Dendritic cell treated with granulocyte-macrophage colony-stimulating factor and Interleukin-4, amounts not matched to agents 40 ng/mL and 50 ng/mL, for 4 days (primary cell): ENCODE results near the gene RTL9.

Experiments
- H3K27ac Mint-ChIP-seq: one replicate; pipeline ENCODE4 v1.8.0; 2022; ENCODE audit warnings: mild to moderate bottlenecking, mixed read lengths
- H3K27me3 Mint-ChIP-seq: one replicate; pipeline ENCODE4 v1.8.0; 2022; ENCODE audit warnings: mild to moderate bottlenecking, mixed read lengths
- H3K36me3 Mint-ChIP-seq: one replicate; pipeline ENCODE4 v1.8.0; 2022; ENCODE audit warnings: low read depth, mixed read lengths
- H3K4me1 Mint-ChIP-seq: one replicate; pipeline ENCODE4 v1.8.0; 2022; ENCODE audit warnings: low read depth, mixed read lengths
- H3K4me3 Mint-ChIP-seq: one replicate; pipeline ENCODE4 v1.8.0; 2022; ENCODE audit warnings: mild to moderate bottlenecking, moderate library complexity, mixed read lengths
- H3K9me3 Mint-ChIP-seq: one replicate; pipeline ENCODE4 v1.8.0; 2022; ENCODE audit warnings: mixed read lengths
- intact Hi-C: fragments of 100-400 bp; cut with micrococcal nuclease; formaldehyde crosslinking; loops from one replicate; pipeline ENCODE4 v1.15.0; 2022

RTL9 gene

GRCh38 chrX:110384490-110384889, 25.8 kb downstream of the RTL9 start:
- no peak overlapping the region for H3K27ac Mint-ChIP-seq
- H3K27me3 Mint-ChIP-seq, result no peaks in the 10 kb centered on the region
- H3K4me3 Mint-ChIP-seq, result no peak overlapping the region
- no peaks in the 10 kb centered on the region for H3K9me3 Mint-ChIP-seq
- no peaks in the 10 kb centered on the region for H3K4me1 Mint-ChIP-seq
- H3K36me3 Mint-ChIP-seq, result no peaks in the 10 kb centered on the region
- intact Hi-C loops, result no loop called here

GRCh38 chrX:110389570-110389969, 30.9 kb downstream of the RTL9 start:
- H3K36me3 Mint-ChIP-seq, result no peaks in the 10 kb centered on the region
- no peaks in the 10 kb centered on the region for H3K9me3 Mint-ChIP-seq
- no peaks in the 10 kb centered on the region for H3K27me3 Mint-ChIP-seq
- no peaks in the 10 kb centered on the region for H3K4me1 Mint-ChIP-seq
- no peak overlapping the region for H3K4me3 Mint-ChIP-seq
- intact Hi-C loops, result no loop called here
- H3K27ac Mint-ChIP-seq, result no peak overlapping the region

GRCh38 chrX:110391086-110391485, 32.4 kb downstream of the RTL9 start:
- H3K36me3 Mint-ChIP-seq, result no peaks in the 10 kb centered on the region
- H3K27me3 Mint-ChIP-seq, result no peaks in the 10 kb centered on the region
- H3K4me3 Mint-ChIP-seq, result no peak overlapping the region
- H3K4me1 Mint-ChIP-seq, result no peaks in the 10 kb centered on the region
- H3K9me3 Mint-ChIP-seq, result no peaks in the 10 kb centered on the region
- intact Hi-C loops, result no loop called here
- H3K27ac Mint-ChIP-seq, result no peak overlapping the region

- Mint-ChIP-seq H3K4me3 (no peak overlapping the region), H3K27ac (no peak overlapping the region), H3K36me3 (no peaks in the 10 kb centered on the region), H3K9me3 (no peaks in the 10 kb centered on the region), H3K27me3 (no peaks in the 10 kb centered on the region), H3K4me1 (no peaks in the 10 kb centered on the region)
- intact Hi-C loops, result no loop called here
These were observed 36.0 kb downstream of the RTL9 start for GRCh38 chrX:110394651-110395050.

- Mint-ChIP-seq H3K4me3 (no peak overlapping the region), H3K9me3 (no peaks in the 10 kb centered on the region), H3K4me1 (no peaks in the 10 kb centered on the region), H3K36me3 (no peaks in the 10 kb centered on the region), H3K27ac (no peak overlapping the region), H3K27me3 (no peaks in the 10 kb centered on the region)
- intact Hi-C loops, result no loop called here
These were observed 37.2 kb downstream of the RTL9 start for GRCh38 chrX:110395877-110396276.

GRCh38 chrX:110396735-110397134, 38.1 kb downstream of the RTL9 start:
- Mint-ChIP-seq H3K27ac (no peak overlapping the region), H3K27me3 (no peaks in the 10 kb centered on the region), H3K36me3 (no peaks in the 10 kb centered on the region), H3K4me1 (no peaks in the 10 kb centered on the region), H3K9me3 (no peaks in the 10 kb centered on the region), H3K4me3 (no peak overlapping the region)
- intact Hi-C loops, result no loop called here

- Mint-ChIP-seq H3K4me3 (no peak overlapping the region), H3K27ac (no peak overlapping the region), H3K27me3 (no peaks in the 10 kb centered on the region), H3K36me3 (no peaks in the 10 kb centered on the region), H3K4me1 (peaks cover under 1% of the 10 kb centered on the region), H3K9me3 (no peaks in the 10 kb centered on the region)
- intact Hi-C loops, result no loop called here
These were observed 38.7 kb downstream of the RTL9 start for GRCh38 chrX:110397339-110397738.

GRCh38 chrX:110397904-110398303, 39.3 kb downstream of the RTL9 start:
- intact Hi-C loops, result no loop called here
- Mint-ChIP-seq H3K27me3 (no peaks in the 10 kb centered on the region), H3K36me3 (no peaks in the 10 kb centered on the region), H3K4me3 (no peak overlapping the region), H3K27ac (no peak overlapping the region), H3K4me1 (peaks cover 5% of the 10 kb centered on the region), H3K9me3 (no peaks in the 10 kb centered on the region)

GRCh38 chrX:110399497-110399896, 40.8 kb downstream of the RTL9 start:
- no peak overlapping the region for H3K27ac Mint-ChIP-seq
- no peaks in the 10 kb centered on the region for H3K36me3 Mint-ChIP-seq
- intact Hi-C loops, result no loop called here
- no peaks in the 10 kb centered on the region for H3K27me3 Mint-ChIP-seq
- H3K4me1 Mint-ChIP-seq, result peaks cover 5% of the 10 kb centered on the region
- H3K4me3 Mint-ChIP-seq, result no peak overlapping the region
- no peaks in the 10 kb centered on the region for H3K9me3 Mint-ChIP-seq

GRCh38 chrX:110399966-110400365, 41.3 kb downstream of the RTL9 start:
- Mint-ChIP-seq H3K4me3 (no peak overlapping the region), H3K27me3 (no peaks in the 10 kb centered on the region), H3K4me1 (peaks cover 5% of the 10 kb centered on the region), H3K36me3 (no peaks in the 10 kb centered on the region), H3K27ac (no peak overlapping the region), H3K9me3 (no peaks in the 10 kb centered on the region)
- intact Hi-C loops, result no loop called here

GRCh38 chrX:110401135-110401534, 42.5 kb downstream of the RTL9 start:
- Mint-ChIP-seq H3K4me3 (no peak overlapping the region), H3K9me3 (no peaks in the 10 kb centered on the region), H3K4me1 (peaks cover 5% of the 10 kb centered on the region), H3K27ac (no peak overlapping the region), H3K27me3 (no peaks in the 10 kb centered on the region), H3K36me3 (no peaks in the 10 kb centered on the region)
- intact Hi-C loops, result no loop called here

- no peak overlapping the region for H3K27ac Mint-ChIP-seq
These were observed 43.6 kb downstream of the RTL9 start for GRCh38 chrX:110402091-110402849.

GRCh38 chrX:110402850-110403221, 44.2 kb downstream of the RTL9 start:
- intact Hi-C loops, result no loop called here
- Mint-ChIP-seq H3K4me3 (no peak overlapping the region), H3K36me3 (no peaks in the 10 kb centered on the region), H3K4me1 (peaks cover 5% of the 10 kb centered on the region), H3K27ac (no peak overlapping the region), H3K9me3 (no peaks in the 10 kb centered on the region), H3K27me3 (no peaks in the 10 kb centered on the region)

More at GRCh38 chrX:110402091-110402849, 43.6 kb downstream of the RTL9 start:
- Mint-ChIP-seq H3K9me3 (no peaks in the 10 kb centered on the region), H3K4me1 (peaks cover 5% of the 10 kb centered on the region), H3K4me3 (no peak overlapping the region), H3K36me3 (no peaks in the 10 kb centered on the region), H3K27me3 (no peaks in the 10 kb centered on the region)
- intact Hi-C loops, result no loop called here

GRCh38 chrX:110403441-110404238, 45.0 kb downstream of the RTL9 start:
- H3K9me3 Mint-ChIP-seq, result no peaks in the 10 kb centered on the region
- no peaks in the 10 kb centered on the region for H3K36me3 Mint-ChIP-seq
- no peak overlapping the region for H3K27ac Mint-ChIP-seq
- peaks cover 5% of the 10 kb centered on the region for H3K4me1 Mint-ChIP-seq
- no peak overlapping the region for H3K4me3 Mint-ChIP-seq
- H3K27me3 Mint-ChIP-seq, result no peaks in the 10 kb centered on the region
- intact Hi-C loops, result no loop called here
